ENCODE data around the gene TMBIM1. TPM values are rescaled to one million over a fixed set of nuclear protein-coding genes. Genes with fewer than 3 reads are reported as not detected.

TMBIM1 gene
- polyA plus RNA-seq, 1 donor: 85.4 TPM

DNA sequence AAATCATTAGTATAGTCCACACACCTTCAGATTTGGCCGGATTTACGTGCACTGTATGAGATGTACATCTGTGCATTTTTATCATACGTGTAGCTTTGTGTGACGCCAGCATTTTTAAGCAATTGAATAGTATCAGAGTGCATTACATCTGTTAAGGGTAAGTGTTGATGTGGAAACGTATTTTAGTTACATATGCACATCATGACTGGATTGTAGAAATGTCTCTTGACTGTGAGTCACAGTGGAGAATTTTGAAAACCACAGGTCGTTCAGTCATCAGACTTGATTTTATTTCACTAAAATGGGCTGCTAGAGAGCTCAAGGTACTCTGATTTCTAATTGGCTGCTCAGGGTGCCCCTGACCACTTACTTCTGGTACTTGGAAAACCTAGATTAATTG lies 36.9 kb downstream of the TMBIM1 start:
- DNase-seq: no peak

GRCh38 chr2:218253232-218253625 lies 39.1 kb downstream of the TMBIM1 start:
- DNase-seq: no peak

DNA sequence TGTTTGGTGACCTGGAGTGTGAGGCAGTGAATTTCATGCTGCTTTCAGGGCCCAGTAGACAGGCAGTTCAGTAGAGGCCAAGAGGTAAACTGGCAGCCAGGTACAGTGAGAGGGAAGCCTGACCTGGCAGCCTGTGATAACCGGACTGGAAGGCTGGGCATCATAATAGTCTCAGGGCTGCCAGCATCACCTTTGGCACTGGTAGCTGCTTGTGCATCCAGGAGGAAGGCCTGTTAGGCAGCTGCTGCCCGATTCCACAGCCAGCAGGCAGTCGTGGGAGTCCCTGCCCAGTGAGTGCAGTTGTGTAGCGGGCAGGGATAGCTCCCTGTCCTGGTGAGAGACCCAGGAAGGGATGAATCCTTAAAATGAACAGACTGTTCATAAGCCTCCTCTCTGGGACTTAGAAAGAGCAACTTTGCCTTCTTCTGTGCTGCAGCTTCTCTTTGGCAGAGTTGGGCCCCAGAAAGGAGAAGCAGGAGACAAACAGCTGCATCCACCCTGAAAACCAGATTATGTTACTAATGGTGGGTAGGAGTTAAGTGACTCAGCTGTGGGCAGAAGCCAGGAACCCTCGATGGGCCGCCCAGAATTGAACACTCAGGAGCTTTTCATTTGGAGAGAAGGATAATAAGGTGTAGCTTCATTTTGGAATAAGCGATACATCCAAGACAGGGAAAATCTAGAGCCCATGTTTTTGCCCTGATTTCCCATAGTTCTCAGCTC lies 39.6 kb downstream of the TMBIM1 start:
- DNase-seq: no peak

DNA sequence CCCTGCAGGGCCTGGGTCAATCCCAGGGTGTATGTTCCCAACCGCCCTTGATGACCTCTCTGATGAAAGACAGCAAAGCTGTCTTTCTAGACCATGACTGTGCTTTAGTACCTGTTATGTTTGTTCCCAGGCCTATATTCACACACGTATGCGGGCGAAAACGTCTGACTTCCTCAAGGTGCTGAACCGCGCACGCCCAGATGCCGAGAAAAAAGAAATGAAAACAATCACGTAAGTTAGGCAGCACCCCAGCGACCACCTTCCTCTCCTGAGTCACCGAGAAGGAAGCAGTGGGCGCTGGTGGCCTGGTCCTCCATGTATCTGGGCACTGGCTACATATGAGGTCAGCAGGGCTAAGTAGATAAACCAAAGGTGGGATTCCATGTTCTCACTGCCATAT lies 42.6 kb downstream of the TMBIM1 start:
- DNase-seq: no peak

DNA sequence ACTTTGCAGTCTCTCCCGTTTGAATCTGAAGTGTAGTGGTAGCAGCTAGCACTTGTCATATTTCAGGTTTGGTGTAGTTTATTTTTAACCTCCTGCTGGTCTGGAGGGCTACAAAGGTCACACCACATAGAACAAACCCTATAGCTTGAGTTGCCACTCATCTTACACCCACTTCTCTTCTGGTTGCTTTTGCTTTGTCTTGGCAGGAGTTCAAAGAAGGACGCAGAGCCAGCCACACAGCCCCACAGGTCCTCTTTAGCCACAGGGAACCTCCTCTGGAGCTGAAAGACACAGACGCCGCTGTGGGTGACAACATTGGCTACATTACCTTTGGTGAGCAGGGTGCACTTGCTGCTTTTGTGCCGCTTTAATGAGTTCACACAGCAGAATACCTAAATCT lies 47.1 kb downstream of the TMBIM1 start:
- no peak for DNase-seq

DNA sequence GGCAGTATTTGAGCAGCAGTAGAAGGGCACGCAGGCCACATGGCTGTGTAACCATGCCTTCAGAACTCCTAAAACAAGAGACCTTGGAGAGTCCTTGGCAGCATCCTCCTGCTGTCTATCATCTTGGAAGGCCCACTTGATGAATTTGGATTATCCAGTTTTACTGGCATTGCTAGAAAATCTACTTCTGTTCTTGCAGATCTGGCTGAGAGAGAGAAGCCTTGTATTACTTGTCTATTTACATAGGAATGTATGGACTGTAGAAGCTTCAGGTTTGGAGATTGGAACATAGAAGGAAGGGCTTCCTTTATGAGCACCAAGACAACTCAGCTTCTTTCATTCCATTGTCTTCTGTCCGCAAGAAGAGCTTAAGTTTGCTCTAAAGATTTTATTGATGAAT lies 47.6 kb downstream of the TMBIM1 start:
- DNase-seq: no peak

DNA sequence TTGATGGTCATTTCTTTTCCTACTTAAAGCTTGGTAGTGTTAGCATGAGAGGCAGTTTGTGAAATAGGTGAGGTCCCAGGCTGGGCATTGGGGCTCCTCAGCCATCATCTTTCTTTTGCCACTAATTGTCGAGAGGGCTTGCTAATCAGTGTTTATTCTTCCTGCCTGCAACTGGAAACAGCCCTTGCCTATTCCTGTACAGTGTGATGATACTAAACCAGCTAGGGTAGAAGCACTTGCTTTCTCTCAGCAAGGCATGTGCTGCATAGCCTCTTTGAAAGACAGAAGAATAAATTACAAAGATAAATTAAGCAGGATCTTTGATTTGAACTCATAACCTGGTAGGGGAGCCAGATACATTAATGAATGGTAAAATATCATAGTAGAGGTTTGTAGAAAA lies 48.1 kb downstream of the TMBIM1 start:
- DNase-seq: no peak

- no peak for DNase-seq
Measured at GRCh38 chr2:218238887-218239286, 53.4 kb downstream of the TMBIM1 start.

GRCh38 chr2:218236829-218237228 lies 55.5 kb downstream of the TMBIM1 start:
- DNase-seq: no peak

DNA sequence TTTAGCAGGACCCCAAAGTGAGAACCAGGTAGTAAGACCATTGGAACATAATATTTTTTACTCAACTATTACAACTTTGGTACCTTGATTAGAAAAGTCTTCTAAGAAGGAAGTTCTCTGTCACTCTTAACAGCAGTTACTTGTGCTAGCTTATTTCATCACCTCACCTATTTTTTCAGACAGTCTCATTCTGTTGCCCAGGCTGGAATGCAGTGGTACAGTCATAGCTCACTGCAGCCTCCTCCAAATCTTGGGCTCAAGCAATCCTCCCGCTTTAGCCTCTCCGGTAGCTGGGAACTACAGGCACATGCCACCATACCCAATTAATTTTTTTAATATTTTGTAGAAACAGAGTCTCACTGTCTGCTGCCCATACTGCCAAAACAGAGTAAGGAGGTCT lies 57.3 kb downstream of the TMBIM1 start:
- no peak for DNase-seq

GRCh38 chr2:218234521-218234920 lies 57.8 kb downstream of the TMBIM1 start:
- no peak for DNase-seq

DNA sequence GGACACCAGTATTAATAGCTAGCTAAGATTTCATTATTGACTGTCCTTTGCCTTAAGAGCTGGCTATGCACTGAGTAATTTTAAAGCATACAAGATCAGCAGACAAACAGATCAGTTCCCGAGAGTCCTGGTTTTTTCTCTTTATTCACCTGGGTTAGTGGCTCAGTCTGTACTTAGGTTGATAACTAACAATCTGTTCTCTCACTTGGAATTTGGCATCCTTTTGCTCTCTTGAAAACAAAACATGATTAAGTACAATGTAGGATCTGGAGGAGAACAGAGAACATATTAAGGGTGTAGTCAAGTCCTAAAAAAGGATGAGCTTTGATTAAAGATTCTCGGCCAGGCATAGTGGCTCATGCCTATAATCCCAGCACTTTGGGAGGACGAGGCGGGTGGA lies 58.8 kb downstream of the TMBIM1 start:
- no peak for DNase-seq

- no peak for DNase-seq
Measured at GRCh38 chr2:218230882-218231281, 61.4 kb downstream of the TMBIM1 start.

GRCh38 chr2:218229851-218230250 lies 62.5 kb downstream of the TMBIM1 start:
- DNase-seq: no peak

- DNase-seq: no peak
Measured at GRCh38 chr2:218229239-218229638, 63.1 kb downstream of the TMBIM1 start.

- no peak for DNase-seq
Measured at GRCh38 chr2:218228366-218229090, 63.8 kb downstream of the TMBIM1 start.

DNA sequence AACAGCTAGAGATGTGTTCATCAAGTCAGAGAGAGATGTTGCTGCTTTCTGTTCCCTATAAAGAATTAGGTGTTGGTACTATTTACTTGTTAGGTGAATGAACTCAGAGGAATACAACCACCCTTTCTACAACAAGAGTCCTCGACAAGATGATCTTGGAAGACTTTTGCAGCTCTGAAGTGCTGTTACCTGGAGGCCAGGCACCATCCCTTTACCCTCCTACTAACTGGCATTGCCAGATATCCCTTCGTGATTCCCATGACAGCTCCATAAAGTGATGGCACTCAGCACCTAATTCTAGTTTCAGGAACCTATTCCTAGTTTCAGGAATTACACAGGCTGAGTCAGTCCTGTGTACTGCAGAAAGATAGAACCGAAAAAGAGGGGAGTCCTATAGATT lies 65.4 kb downstream of the TMBIM1 start:
- DNase-seq: no peak

Other genes starting within 250 kb of the TMBIM1 start
- 0.13 TPM for gene RUFY4, start 223.2 kb downstream of the TMBIM1 start, polyA plus RNA-seq (ENCODE audit: insufficient read length)
- gene CXCR2, start 166.5 kb downstream of the TMBIM1 start, polyA plus RNA-seq (ENCODE audit: insufficient read length): 0.18 TPM
- gene CXCR1, start 125.5 kb downstream of the TMBIM1 start, polyA plus RNA-seq (ENCODE audit: insufficient read length): not detected
- gene ARPC2, start 75.3 kb downstream of the TMBIM1 start, polyA plus RNA-seq (ENCODE audit: insufficient read length): 212 TPM
- gene GPBAR1, start 31.5 kb downstream of the TMBIM1 start, polyA plus RNA-seq (ENCODE audit: insufficient read length): 2.0 TPM
- 107 TPM for gene AAMP, start 22.4 kb downstream of the TMBIM1 start, polyA plus RNA-seq (ENCODE audit: insufficient read length)
- gene PNKD, start 22.0 kb downstream of the TMBIM1 start, polyA plus RNA-seq (ENCODE audit: insufficient read length): 50.1 TPM
- gene CATIP, start 64.4 kb upstream of the TMBIM1 start, polyA plus RNA-seq (ENCODE audit: insufficient read length): not detected
- 1.7 TPM for gene SLC11A1, start 89.8 kb upstream of the TMBIM1 start, polyA plus RNA-seq (ENCODE audit: insufficient read length)
- 105 TPM for gene CTDSP1, start 107.4 kb upstream of the TMBIM1 start, polyA plus RNA-seq (ENCODE audit: insufficient read length)
- gene VIL1, start 126.6 kb upstream of the TMBIM1 start, polyA plus RNA-seq (ENCODE audit: insufficient read length): 0.09 TPM

Measured in hindlimb muscle (tissue), 1 donor.